Myocyte (in vitro differentiated cells): ENCODE data around the gene CCDC57. TPM values are rescaled to one million over a fixed set of nuclear protein-coding genes. Genes with fewer than 3 reads are reported as not detected.
"Not testable (repeated sequence)": the region's sequence is repeated elsewhere in the genome, so short reads cannot be mapped to it uniquely, and the experiment has no call there.

Source experiments
- DNase-seq: peaks from one replicate; pipeline ENCODE4 v3.0.0-alpha.2; 2012; ENCODE audit warnings: low read depth
- total RNA-seq: library from RNA; depleted of rRNA; stranded (reverse); fragments of >200 nt; gene quantifications from 2 replicates; pipeline ENCODE4 v1.2.3, GENCODE V29; 2014

CCDC57 gene
- total RNA-seq, 1 donor from 2014 or later, result 11.3 TPM

GRCh38 chr17:82225368-82226029 lies 12.9 kb upstream of the CCDC57 start:
- peak; percentile 87 for DNase-seq

- DNase-seq, result no peak
Observed at GRCh38 chr17:82224666-82225065, 12.0 kb upstream of the CCDC57 start.

- DNase-seq, result no peak
Observed at GRCh38 chr17:82223517-82223916, 10.9 kb upstream of the CCDC57 start.

- no peak for DNase-seq
Observed at GRCh38 chr17:82222816-82223215, 10.2 kb upstream of the CCDC57 start.

GRCh38 chr17:82221341-82221902 lies 8.8 kb upstream of the CCDC57 start:
- DNase-seq, result no peak

GRCh38 chr17:82219753-82220709 lies 7.4 kb upstream of the CCDC57 start:
- DNase-seq, result no peak

- DNase-seq, result no peak
Observed at GRCh38 chr17:82219083-82219482, 6.4 kb upstream of the CCDC57 start.

GRCh38 chr17:82218349-82219075 lies 5.9 kb upstream of the CCDC57 start:
- no peak for DNase-seq

GRCh38 chr17:82217530-82218204 lies 5.0 kb upstream of the CCDC57 start:
- DNase-seq, result peak; percentile 89

- peak; percentile 69 for DNase-seq
Observed at GRCh38 chr17:82217120-82217529, 4.5 kb upstream of the CCDC57 start.

GRCh38 chr17:82216301-82217119 lies 3.9 kb upstream of the CCDC57 start:
- DNase-seq, result peak; percentile 93

- DNase-seq, result no peak
Observed at GRCh38 chr17:82215972-82216300, 3.3 kb upstream of the CCDC57 start.

- DNase-seq, result no peak
Observed at GRCh38 chr17:82215095-82215971, 2.7 kb upstream of the CCDC57 start.

- DNase-seq, result no peak
Observed at GRCh38 chr17:82214012-82214628, 1.5 kb upstream of the CCDC57 start.

- peak; percentile 78 for DNase-seq
Observed at GRCh38 chr17:82213251-82214011, 789 bp upstream of the CCDC57 start.

- DNase-seq, result not testable (repeated sequence)
Observed at GRCh38 chr17:82210655-82211054, 2.0 kb downstream of the CCDC57 start.

GRCh38 chr17:82205720-82206508 lies 6.7 kb downstream of the CCDC57 start:
- peak; percentile 77 for DNase-seq
